Vagina (tissue), 2 donors: Measurements from ENCODE around the gene SLBP. TPM values are rescaled to one million over a fixed set of nuclear protein-coding genes. Genes with fewer than 3 reads are reported as not detected.

Experiments used
- DNase-seq, 2 donors: peaks; one replicate each; pipeline ENCODE4 v3.0.0-alpha.2; 2017; ENCODE audit errors: extremely low spot score in 2 of 2
- H3K27ac ChIP-seq: fragments of 200-600 bp; sonication (generic); one replicate; pipeline ENCODE4 v1.5.1; 2019
- H3K27me3 ChIP-seq: fragments of 200-600 bp; sonication (generic); one replicate; pipeline ENCODE4 v1.5.1; 2019
- H3K36me3 ChIP-seq, 2 donors: fragments of 200-600 bp; sonication (generic); one replicate each; pipeline ENCODE4 v1.5.1; 2017 to 2019
- H3K4me1 ChIP-seq: fragments of 200-600 bp; sonication (generic); one replicate; pipeline ENCODE4 v1.5.1; 2019
- H3K4me3 ChIP-seq, 2 donors: fragments of 200-600 bp; sonication (generic); 1 replicate in 1 of 2; 2 replicates in 1 of 2; pipeline ENCODE4 v1.5.1; 2016 to 2019
- H3K9me3 ChIP-seq: fragments of 200-600 bp; sonication (generic); one replicate; pipeline ENCODE4 v1.5.1; 2019
- CTCF ChIP-seq, 3 experiments: fragments of 450-650 bp in 2 of 3; fragments of 200-600 bp in 1 of 3; sonication (generic) in 1 of 3; IDR thresholded peaks; one replicate each; pipeline ENCODE4 v1.5.1; 2017 to 2019; ENCODE audit warnings: antibody characterized with exemption in 3 of 3, mild to moderate bottlenecking in 2 of 3, moderate library complexity in 2 of 3
- POLR2A ChIP-seq, 2 donors: fragments of 450-650 bp; IDR thresholded peaks; one replicate each; pipeline ENCODE4 v1.6.1; 2017; ENCODE audit warnings: antibody characterized with exemption in 2 of 2, mild to moderate bottlenecking in 2 of 2, moderate library complexity in 2 of 2
- POLR2AphosphoS5 ChIP-seq, 2 donors: sonication (generic); formaldehyde crosslinking; IDR thresholded peaks; one replicate each; pipeline ENCODE4 v1.9.0; 2017; ENCODE audit warnings: antibody characterized with exemption in 2 of 2, mild to moderate bottlenecking in 2 of 2, low read depth in 1 of 2; ENCODE audit not compliant: insufficient read depth in 1 of 2
- intact Hi-C: fragments of 100-400 bp; cut with DNase I; formaldehyde crosslinking; loops from one replicate; pipeline ENCODE4 v1.15.1; 2023
- total RNA-seq: library from RNA; depleted of rRNA; stranded (reverse); fragments of >200 nt; gene quantifications from one replicate; pipeline ENCODE4 v1.2.3, GENCODE V29; 2016

The SLBP gene
- total RNA-seq, 1 donor from 2014 or later: 49.6 TPM

GRCh38 chr4:1669270-1669669, 42.8 kb downstream of the SLBP start:
- TF ChIP-seq POLR2AphosphoS5 (IDR thresholded peaks at IDR 0.05; ENCODE audit: insufficient read depth in 1 of 2, low read depth in 1 of 2): no peak
- TF ChIP-seq CTCF (IDR thresholded peaks at IDR 0.05): no peak
- no peak for TF ChIP-seq POLR2A (IDR thresholded peaks at IDR 0.05)
- no peak for DNase-seq
- Histone ChIP-seq H3K4me1 (no peaks in the 10 kb centered on the region), H3K27ac (no peak overlapping the region), H3K36me3 (no peaks in the 10 kb centered on the region), H3K4me3 (no peak overlapping the region), H3K9me3 (no peaks in the 10 kb centered on the region), H3K27me3 (no peaks in the 10 kb centered on the region)
- intact Hi-C loops: no loop called here

- DNase-seq: no peak
- Histone ChIP-seq H3K27ac (no peak overlapping the region), H3K36me3 (no peaks in the 10 kb centered on the region), H3K9me3 (no peaks in the 10 kb centered on the region), H3K4me1 (no peaks in the 10 kb centered on the region), H3K27me3 (no peaks in the 10 kb centered on the region), H3K4me3 (no peak overlapping the region)
- intact Hi-C loops: no loop called here
- TF ChIP-seq CTCF (IDR thresholded peaks at IDR 0.05) (no peak), POLR2AphosphoS5 (IDR thresholded peaks at IDR 0.05; ENCODE audit: insufficient read depth in 1 of 2, low read depth in 1 of 2) (no peak), POLR2A (IDR thresholded peaks at IDR 0.05) (no peak)
Observed at GRCh38 chr4:1668488-1668840, 43.7 kb downstream of the SLBP start.

GRCh38 chr4:1667273-1667672, 44.8 kb downstream of the SLBP start:
- TF ChIP-seq CTCF (IDR thresholded peaks at IDR 0.05) (no peak), POLR2A (IDR thresholded peaks at IDR 0.05) (no peak), POLR2AphosphoS5 (IDR thresholded peaks at IDR 0.05; ENCODE audit: insufficient read depth in 1 of 2, low read depth in 1 of 2) (no peak)
- no peak for DNase-seq
- intact Hi-C loops: no loop called here
- Histone ChIP-seq H3K9me3 (no peaks in the 10 kb centered on the region), H3K36me3 (no peaks in the 10 kb centered on the region), H3K27ac (no peak overlapping the region), H3K4me3 (no peak overlapping the region), H3K4me1 (no peaks in the 10 kb centered on the region), H3K27me3 (no peaks in the 10 kb centered on the region)

GRCh38 chr4:1666391-1666790, 45.7 kb downstream of the SLBP start:
- H3K9me3 ChIP-seq: no peaks in the 10 kb centered on the region
- no peak for TF ChIP-seq CTCF (IDR thresholded peaks at IDR 0.05)
- TF ChIP-seq POLR2AphosphoS5 (IDR thresholded peaks at IDR 0.05; ENCODE audit: insufficient read depth in 1 of 2, low read depth in 1 of 2): no peak
- TF ChIP-seq POLR2A (IDR thresholded peaks at IDR 0.05): no peak
- intact Hi-C loops: no loop called here
- no peaks in the 10 kb centered on the region for H3K36me3 ChIP-seq
- no peak overlapping the region for H3K27ac ChIP-seq
- H3K27me3 ChIP-seq: no peaks in the 10 kb centered on the region
- no peaks in the 10 kb centered on the region for H3K4me1 ChIP-seq
- H3K4me3 ChIP-seq: no peak overlapping the region
- DNase-seq: no peak

- no peaks in the 10 kb centered on the region for H3K9me3 ChIP-seq
- H3K27ac ChIP-seq: no peak overlapping the region
- no peaks in the 10 kb centered on the region for H3K36me3 ChIP-seq
- intact Hi-C loops: no loop called here
- DNase-seq: no peak
- no peaks in the 10 kb centered on the region for H3K27me3 ChIP-seq
- TF ChIP-seq POLR2AphosphoS5 (IDR thresholded peaks at IDR 0.05; ENCODE audit: insufficient read depth in 1 of 2, low read depth in 1 of 2): no peak
- no peak for TF ChIP-seq POLR2A (IDR thresholded peaks at IDR 0.05)
- no peak for TF ChIP-seq CTCF (IDR thresholded peaks at IDR 0.05)
- no peak overlapping the region for H3K4me3 ChIP-seq
- no peaks in the 10 kb centered on the region for H3K4me1 ChIP-seq
Observed at GRCh38 chr4:1664141-1664540, 48.0 kb downstream of the SLBP start.
